Measurements from ENCODE around the gene DPP3. TPM values are rescaled to one million over a fixed set of nuclear protein-coding genes. Genes with fewer than 3 reads are reported as not detected.
A peak's percentile ranks its signal among the peaks of the same experiment; 100 is the strongest.

Gene DPP3
- total RNA-seq, 5 donors from 2014 or later (not counting 1 experiment from before 2014, with no cell fraction given), result 20.7 to 34.6 (median 29.5) TPM

- Histone ChIP-seq H3K4me1 (ENCODE audit: control insufficient read depth in 1 of 2, extremely low read depth in 1 of 2, insufficient read depth in 2 of 2, low read length in 2 of 2) (peaks cover 3 to 7% of the 10 kb centered on the region in 2 experiments), H3K27ac (ENCODE audit: low read length) (no peak overlapping the region), H3K36me3 (ENCODE audit: control insufficient read depth in 2 of 2, extremely low read depth in 1 of 2, insufficient read depth in 1 of 2, low read length in 1 of 2) (no peaks in the 10 kb centered on the region), H3K9me3 (no peaks in the 10 kb centered on the region), H3K27me3 (replicated peaks in 1 of 2; ENCODE audit: control insufficient read depth in 2 of 2, extremely low read depth in 1 of 2, insufficient read depth in 2 of 2, low read length in 1 of 2) (peaks cover 0 to 13% of the 10 kb centered on the region in 2 experiments), H3K4me3 (ENCODE audit: control insufficient read depth in 1 of 2, extremely low read depth in 1 of 2, low read length in 1 of 2) (no peak overlapping the region)
- 58% methylated on average over 3 of the region's 4 CpGs for WGBS (ENCODE audit: insufficient coverage)
- ATAC-seq (replicated peaks in 1 of 4) (no peak), DNase-seq (no peak)
- Mint-ChIP-seq H3K9me3 (no peaks in the 10 kb centered on the region), H3K27ac (no peak overlapping the region), H3K4me1 (peaks cover 13 to 17% (median 15%) of the 10 kb centered on the region in 3 donors), H3K36me3 (no peaks in the 10 kb centered on the region), H3K4me3 (no peak overlapping the region), H3K27me3 (peaks cover 7 to 13% of the 10 kb centered on the region in 2 donors)
- ChIA-PET POLR2A (interaction anchor here in 1 of 2 donors (0.6 kb wide), 1 partner anchor 441 kb away, joined by 3 read pairs; no protein-coding TSS in a partner anchor), CTCF (no interaction called here)
These were observed 29.7 kb upstream of the DPP3 start for GRCh38 chr11:66450560-66450959.

- Histone ChIP-seq H3K9me3 (no peaks in the 10 kb centered on the region), H3K27ac (ENCODE audit: low read length) (no peak overlapping the region), H3K27me3 (replicated peaks in 1 of 2; ENCODE audit: control insufficient read depth in 2 of 2, extremely low read depth in 1 of 2, insufficient read depth in 2 of 2, low read length in 1 of 2) (peaks cover 0 to 19% of the 10 kb centered on the region in 2 experiments), H3K4me3 (ENCODE audit: control insufficient read depth in 1 of 2, extremely low read depth in 1 of 2, low read length in 1 of 2) (no peak overlapping the region), H3K36me3 (ENCODE audit: control insufficient read depth in 2 of 2, extremely low read depth in 1 of 2, insufficient read depth in 1 of 2, low read length in 1 of 2) (no peaks in the 10 kb centered on the region), H3K4me1 (ENCODE audit: control insufficient read depth in 1 of 2, extremely low read depth in 1 of 2, insufficient read depth in 2 of 2, low read length in 2 of 2) (peaks cover 3 to 7% of the 10 kb centered on the region in 2 experiments)
- H3K27ac Mint-ChIP-seq, result no peak overlapping the region
- no peaks in the 10 kb centered on the region for H3K9me3 Mint-ChIP-seq
- H3K4me3 Mint-ChIP-seq, result no peak overlapping the region
- H3K27me3 Mint-ChIP-seq, result peaks cover 7 to 16% of the 10 kb centered on the region in 2 donors
- CTCF ChIA-PET, result interaction anchor here in 1 of 2 donors (0.9 kb wide), 1 partner anchor 63 kb away, joined by 3 read pairs; no protein-coding TSS in a partner anchor
- no peak for ATAC-seq (replicated peaks in 1 of 4)
- WGBS (ENCODE audit: insufficient coverage), result 90% methylated on average over 3 of the region's 4 CpGs
- no peak for DNase-seq
- no peaks in the 10 kb centered on the region for H3K36me3 Mint-ChIP-seq
- peaks cover 13 to 17% (median 15%) of the 10 kb centered on the region in 3 donors for H3K4me1 Mint-ChIP-seq
- POLR2A ChIA-PET, result no interaction called here
These were observed 28.6 kb upstream of the DPP3 start for GRCh38 chr11:66451663-66452062.

- WGBS (ENCODE audit: insufficient coverage), result no CpG with 5 or more reads among the region's 6 CpGs
- Mint-ChIP-seq H3K27me3 (peaks cover 7 to 8% of the 10 kb centered on the region in 2 donors), H3K36me3 (no peaks in the 10 kb centered on the region), H3K27ac (no peak overlapping the region), H3K4me1 (peaks cover 13 to 17% (median 15%) of the 10 kb centered on the region in 3 donors), H3K4me3 (no peak overlapping the region), H3K9me3 (no peaks in the 10 kb centered on the region)
- no peak overlapping the region for H3K4me3 ChIP-seq (ENCODE audit: control insufficient read depth in 1 of 2, extremely low read depth in 1 of 2, low read length in 1 of 2)
- H3K27me3 ChIP-seq (replicated peaks in 1 of 2; ENCODE audit: control insufficient read depth in 2 of 2, extremely low read depth in 1 of 2, insufficient read depth in 2 of 2, low read length in 1 of 2), result peaks cover 0 to 16% of the 10 kb centered on the region in 2 experiments
- ATAC-seq (replicated peaks in 1 of 4) (no peak), DNase-seq (no peak)
- H3K4me1 ChIP-seq (ENCODE audit: control insufficient read depth in 1 of 2, extremely low read depth in 1 of 2, insufficient read depth in 2 of 2, low read length in 2 of 2), result peaks cover 3 to 7% of the 10 kb centered on the region in 2 experiments
- H3K27ac ChIP-seq (ENCODE audit: low read length), result no peak overlapping the region
- POLR2A ChIA-PET, result no interaction called here
- CTCF ChIA-PET, result no interaction called here
- no peaks in the 10 kb centered on the region for H3K9me3 ChIP-seq
- no peaks in the 10 kb centered on the region for H3K36me3 ChIP-seq (ENCODE audit: control insufficient read depth in 2 of 2, extremely low read depth in 1 of 2, insufficient read depth in 1 of 2, low read length in 1 of 2)
These were observed 26.0 kb upstream of the DPP3 start for GRCh38 chr11:66454247-66454646.

GRCh38 chr11:66454828-66455227, 25.4 kb upstream of the DPP3 start:
- ChIA-PET POLR2A (interaction anchor here in 1 of 2 donors (0.6 kb wide), 1 partner anchor 16 kb away, joined by 7 read pairs; no protein-coding TSS in a partner anchor), CTCF (interaction anchor here in 1 of 2 donors (0.6 kb wide), 1 partner anchor 208 kb away, joined by 6 read pairs; no protein-coding TSS in a partner anchor)
- DNase-seq, result no peak
- no peaks in the 10 kb centered on the region for H3K9me3 Mint-ChIP-seq
- peaks cover 13 to 20% (median 15%) of the 10 kb centered on the region in 3 donors for H3K4me1 Mint-ChIP-seq
- Histone ChIP-seq H3K4me3 (ENCODE audit: control insufficient read depth in 1 of 2, extremely low read depth in 1 of 2, low read length in 1 of 2) (no peak overlapping the region), H3K9me3 (no peaks in the 10 kb centered on the region), H3K4me1 (ENCODE audit: control insufficient read depth in 1 of 2, extremely low read depth in 1 of 2, insufficient read depth in 2 of 2, low read length in 2 of 2) (peaks cover 3 to 7% of the 10 kb centered on the region in 2 experiments), H3K27me3 (replicated peaks in 1 of 2; ENCODE audit: control insufficient read depth in 2 of 2, extremely low read depth in 1 of 2, insufficient read depth in 2 of 2, low read length in 1 of 2) (peaks cover 0 to 15% of the 10 kb centered on the region in 2 experiments), H3K36me3 (ENCODE audit: control insufficient read depth in 2 of 2, extremely low read depth in 1 of 2, insufficient read depth in 1 of 2, low read length in 1 of 2) (no peaks in the 10 kb centered on the region), H3K27ac (ENCODE audit: low read length) (no peak overlapping the region)
- H3K27ac Mint-ChIP-seq, result peak overlapping the region in 1 of 2 donors; percentile 8
- WGBS (ENCODE audit: insufficient coverage), result 60% methylated on average over 2 of the region's 3 CpGs
- no peak for ATAC-seq (replicated peaks in 1 of 4)
- H3K36me3 Mint-ChIP-seq, result no peaks in the 10 kb centered on the region
- peaks cover 7 to 8% of the 10 kb centered on the region in 2 donors for H3K27me3 Mint-ChIP-seq
- H3K4me3 Mint-ChIP-seq, result no peak overlapping the region

GRCh38 chr11:66457826-66458225, 22.4 kb upstream of the DPP3 start:
- H3K4me1 ChIP-seq (ENCODE audit: control insufficient read depth in 1 of 2, extremely low read depth in 1 of 2, insufficient read depth in 2 of 2, low read length in 2 of 2), result peaks cover 3 to 7% of the 10 kb centered on the region in 2 experiments
- Mint-ChIP-seq H3K27ac (no peak overlapping the region), H3K9me3 (peaks cover 0 to 2% (median 0%) of the 10 kb centered on the region in 3 donors), H3K4me1 (peaks cover 13 to 20% (median 15%) of the 10 kb centered on the region in 3 donors), H3K36me3 (no peaks in the 10 kb centered on the region), H3K4me3 (no peak overlapping the region), H3K27me3 (peaks cover 0 to 3% of the 10 kb centered on the region in 2 donors)
- no peaks in the 10 kb centered on the region for H3K9me3 ChIP-seq
- ATAC-seq (replicated peaks in 1 of 4), result no peak
- CTCF ChIA-PET, result interaction anchor here in 1 of 2 donors (0.6 kb wide), 2 partner anchors 97 to 104 kb away, joined by 3 read pairs; no protein-coding TSS in a partner anchor
- H3K4me3 ChIP-seq (ENCODE audit: control insufficient read depth in 1 of 2, extremely low read depth in 1 of 2, low read length in 1 of 2), result no peak overlapping the region
- WGBS (ENCODE audit: insufficient coverage), result 87% methylated on average over 4 of the region's 6 CpGs
- no peaks in the 10 kb centered on the region for H3K36me3 ChIP-seq (ENCODE audit: control insufficient read depth in 2 of 2, extremely low read depth in 1 of 2, insufficient read depth in 1 of 2, low read length in 1 of 2)
- H3K27ac ChIP-seq (ENCODE audit: low read length), result no peak overlapping the region
- POLR2A ChIA-PET, result no interaction called here
- peaks cover 0 to 13% of the 10 kb centered on the region in 2 experiments for H3K27me3 ChIP-seq (replicated peaks in 1 of 2; ENCODE audit: control insufficient read depth in 2 of 2, extremely low read depth in 1 of 2, insufficient read depth in 2 of 2, low read length in 1 of 2)
- DNase-seq, result no peak

- peaks cover 7 to 13% (median 8%) of the 10 kb centered on the region in 3 donors for H3K4me1 Mint-ChIP-seq
- no CpG with 5 or more reads among the region's 5 CpGs for WGBS (ENCODE audit: insufficient coverage)
- CTCF ChIA-PET, result no interaction called here
- no peaks in the 10 kb centered on the region for H3K36me3 Mint-ChIP-seq
- no peak overlapping the region for H3K4me3 ChIP-seq (ENCODE audit: control insufficient read depth in 1 of 2, extremely low read depth in 1 of 2, low read length in 1 of 2)
- no peak for ATAC-seq (replicated peaks in 1 of 4)
- H3K27me3 ChIP-seq (replicated peaks in 1 of 2; ENCODE audit: control insufficient read depth in 2 of 2, extremely low read depth in 1 of 2, insufficient read depth in 2 of 2, low read length in 1 of 2), result peaks cover 0 to 8% of the 10 kb centered on the region in 2 experiments
- peaks cover 0 to 5% (median 0%) of the 10 kb centered on the region in 3 donors for H3K9me3 Mint-ChIP-seq
- H3K4me1 ChIP-seq (ENCODE audit: control insufficient read depth in 1 of 2, extremely low read depth in 1 of 2, insufficient read depth in 2 of 2, low read length in 2 of 2), result peaks cover under 1 to 2% of the 10 kb centered on the region in 2 experiments
- no peak overlapping the region for H3K27ac ChIP-seq (ENCODE audit: low read length)
- no peak overlapping the region for H3K27ac Mint-ChIP-seq
- no peak for DNase-seq
- POLR2A ChIA-PET, result interaction anchor here in 1 of 2 donors (0.6 kb wide), 1 partner anchor 102 kb away, joined by 6 read pairs; no protein-coding TSS in a partner anchor
- H3K4me3 Mint-ChIP-seq, result no peak overlapping the region
- peaks cover 0 to 3% of the 10 kb centered on the region in 2 donors for H3K27me3 Mint-ChIP-seq
- no peaks in the 10 kb centered on the region for H3K36me3 ChIP-seq (ENCODE audit: control insufficient read depth in 2 of 2, extremely low read depth in 1 of 2, insufficient read depth in 1 of 2, low read length in 1 of 2)
- H3K9me3 ChIP-seq, result no peaks in the 10 kb centered on the region
These were observed 21.0 kb upstream of the DPP3 start for GRCh38 chr11:66459138-66459778.
